Measurements from ENCODE around the gene S100A13. TPM values are rescaled to one million over a fixed set of nuclear protein-coding genes. Genes with fewer than 3 reads are reported as not detected.
A peak's percentile ranks its signal among the peaks of the same experiment; 100 is the strongest.

Gene S100A13
- total and polyA plus RNA-seq, 2 donors (not counting 1 experiment from before 2014, with no cell fraction given): 172 to 399 TPM

DNA sequence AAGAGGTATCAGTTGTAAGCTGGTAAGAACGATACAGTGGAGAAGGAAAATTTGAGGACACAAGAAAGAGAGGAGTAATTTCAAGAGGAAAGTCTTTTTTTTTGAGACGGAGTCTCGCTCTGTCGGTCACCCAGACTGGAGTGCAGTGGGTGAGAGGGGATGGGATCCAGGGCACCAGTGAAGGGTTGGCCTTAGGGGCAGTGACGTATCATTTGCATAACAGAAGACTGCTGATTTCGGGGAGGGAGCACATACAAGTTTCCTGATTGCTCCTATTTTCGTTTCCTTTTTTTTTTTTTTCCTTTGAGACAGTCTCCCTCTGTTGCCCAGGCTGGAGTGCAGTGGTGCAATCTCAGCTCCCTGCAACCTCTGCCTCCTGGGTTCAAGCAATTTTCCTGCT is 4.2 kb downstream of the S100A13 start:
- H3K4me2 ChIP-seq (ENCODE audit: extremely low read depth, insufficient read depth, low read length): no peak overlapping the region
- H3K36me3 ChIP-seq (ENCODE audit: control insufficient read depth, insufficient read depth, low read length): peaks cover 6% of the 10 kb centered on the region
- peaks cover 18% of the 10 kb centered on the region for H3K79me2 ChIP-seq (ENCODE audit: control insufficient read depth, insufficient read depth, low read length)

DNA sequence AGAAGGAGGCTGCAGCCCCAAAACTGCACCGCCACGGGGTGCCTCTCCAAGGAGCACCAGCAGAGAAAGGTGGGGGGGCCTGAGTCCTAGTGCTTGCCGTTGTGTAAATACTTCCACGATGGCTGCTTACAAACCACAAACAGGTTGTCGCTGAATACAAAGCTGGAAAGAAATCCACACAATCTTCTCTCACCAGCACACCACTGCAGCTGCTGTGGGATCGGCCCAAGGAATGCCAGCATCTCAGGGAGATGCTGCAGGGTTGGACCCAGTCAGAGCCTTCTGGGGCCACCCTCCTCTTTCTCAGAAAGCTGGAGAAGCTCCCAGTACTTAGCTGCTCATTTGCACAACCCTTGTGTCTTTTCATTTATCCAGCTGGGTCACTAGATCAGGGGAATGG is 8.1 kb downstream of the S100A13 start:
- Histone ChIP-seq H3K4me3 (replicated peaks in 1 of 4; ENCODE audit: control extremely low read depth in 1 of 4, insufficient read depth in 1 of 4, low read depth in 3 of 4, low read length in 4 of 4) (no peak overlapping the region), H3K79me2 (ENCODE audit: control insufficient read depth, insufficient read depth, low read length) (peaks cover 2% of the 10 kb centered on the region), H3K27me3 (ENCODE audit: control insufficient read depth, insufficient read depth, low read length) (no peaks in the 10 kb centered on the region), H3K4me2 (ENCODE audit: extremely low read depth, insufficient read depth, low read length) (no peak overlapping the region), H4K20me1 (ENCODE audit: control insufficient read depth, extremely low read depth, insufficient read depth, low read length) (no peaks in the 10 kb centered on the region), H3K9ac (ENCODE audit: insufficient read depth, low read length) (no peak overlapping the region), H3K36me3 (ENCODE audit: control insufficient read depth, insufficient read depth, low read length) (peaks cover 3% of the 10 kb centered on the region), H2AFZ (ENCODE audit: low read length) (no peak overlapping the region), H3K27ac (ENCODE audit: insufficient read depth, low read length) (no peak overlapping the region), H3K9me3 (ENCODE audit: control insufficient read depth, insufficient read depth, low read depth, low read length) (no peaks in the 10 kb centered on the region), H3K4me1 (ENCODE audit: control insufficient read depth, extremely low read depth, insufficient read depth, low read length) (peaks cover 7% of the 10 kb centered on the region)
- TF ChIP-seq, protein P1, sequence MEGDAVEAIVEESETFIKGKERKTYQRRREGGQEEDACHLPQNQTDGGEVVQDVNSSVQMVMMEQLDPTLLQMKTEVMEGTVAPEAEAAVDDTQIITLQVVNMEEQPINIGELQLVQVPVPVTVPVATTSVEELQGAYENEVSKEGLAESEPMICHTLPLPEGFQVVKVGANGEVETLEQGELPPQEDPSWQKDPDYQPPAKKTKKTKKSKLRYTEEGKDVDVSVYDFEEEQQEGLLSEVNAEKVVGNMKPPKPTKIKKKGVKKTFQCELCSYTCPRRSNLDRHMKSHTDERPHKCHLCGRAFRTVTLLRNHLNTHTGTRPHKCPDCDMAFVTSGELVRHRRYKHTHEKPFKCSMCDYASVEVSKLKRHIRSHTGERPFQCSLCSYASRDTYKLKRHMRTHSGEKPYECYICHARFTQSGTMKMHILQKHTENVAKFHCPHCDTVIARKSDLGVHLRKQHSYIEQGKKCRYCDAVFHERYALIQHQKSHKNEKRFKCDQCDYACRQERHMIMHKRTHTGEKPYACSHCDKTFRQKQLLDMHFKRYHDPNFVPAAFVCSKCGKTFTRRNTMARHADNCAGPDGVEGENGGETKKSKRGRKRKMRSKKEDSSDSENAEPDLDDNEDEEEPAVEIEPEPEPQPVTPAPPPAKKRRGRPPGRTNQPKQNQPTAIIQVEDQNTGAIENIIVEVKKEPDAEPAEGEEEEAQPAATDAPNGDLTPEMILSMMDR (conservative IDR thresholded peaks at IDR 0.05 in 1 of 2, IDR thresholded peaks at IDR 0.05 in 1 of 2; ENCODE audit: low read depth in 1 of 2, low read length in 2 of 2): no peak
- TF ChIP-seq EZH2 (IDR thresholded peaks at IDR 0.05; ENCODE audit: low read length, missing control alignments): no peak
- DNase-seq (ENCODE audit: low read depth in 2 of 2): no peak

More for the DNA sequence above, 4.2 kb downstream of the S100A13 start:
- no peak overlapping the region for H3K4me3 ChIP-seq (replicated peaks in 1 of 4; ENCODE audit: control extremely low read depth in 1 of 4, insufficient read depth in 1 of 4, low read depth in 3 of 4, low read length in 4 of 4)
- no peak overlapping the region for H3K9ac ChIP-seq (ENCODE audit: insufficient read depth, low read length)
- TF ChIP-seq, protein P1 (conservative IDR thresholded peaks at IDR 0.05 in 1 of 2, IDR thresholded peaks at IDR 0.05 in 1 of 2; ENCODE audit: low read depth in 1 of 2, low read length in 2 of 2): no peak
- no peak for TF ChIP-seq EZH2 (IDR thresholded peaks at IDR 0.05; ENCODE audit: low read length, missing control alignments)
- no peak overlapping the region for H2AFZ ChIP-seq (ENCODE audit: low read length)
- no peak for DNase-seq (ENCODE audit: low read depth in 2 of 2)
- no peak overlapping the region for H3K27ac ChIP-seq (ENCODE audit: insufficient read depth, low read length)
- no peaks in the 10 kb centered on the region for H3K27me3 ChIP-seq (ENCODE audit: control insufficient read depth, insufficient read depth, low read length)
- H4K20me1 ChIP-seq (ENCODE audit: control insufficient read depth, extremely low read depth, insufficient read depth, low read length): no peaks in the 10 kb centered on the region
- no peaks in the 10 kb centered on the region for H3K9me3 ChIP-seq (ENCODE audit: control insufficient read depth, insufficient read depth, low read depth, low read length)
- peaks cover 2% of the 10 kb centered on the region for H3K4me1 ChIP-seq (ENCODE audit: control insufficient read depth, extremely low read depth, insufficient read depth, low read length)

DNA sequence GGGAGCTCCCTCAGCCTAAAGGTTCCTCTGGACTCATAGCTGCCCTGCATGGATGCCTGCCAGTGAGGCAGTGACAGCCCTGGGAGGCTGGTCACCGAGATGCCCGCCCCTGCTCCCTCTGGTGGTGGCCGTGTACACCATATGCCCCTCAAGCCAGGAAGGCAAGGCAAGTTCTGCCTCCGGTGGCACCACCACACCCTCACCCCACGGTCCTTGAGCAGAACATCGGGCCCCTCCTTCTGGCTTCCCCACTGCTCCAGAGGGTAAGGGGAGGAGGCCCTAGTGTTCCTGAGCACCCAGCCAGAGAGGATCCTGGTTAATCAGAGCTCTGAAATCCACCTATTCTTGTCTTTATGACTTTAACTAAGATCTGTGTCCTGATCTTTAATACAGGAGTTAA is 9.6 kb downstream of the S100A13 start:
- Histone ChIP-seq H3K4me3 (replicated peaks in 1 of 4; ENCODE audit: control extremely low read depth in 1 of 4, insufficient read depth in 1 of 4, low read depth in 3 of 4, low read length in 4 of 4) (no peak overlapping the region), H3K36me3 (ENCODE audit: control insufficient read depth, insufficient read depth, low read length) (peaks cover 3% of the 10 kb centered on the region), H3K4me1 (ENCODE audit: control insufficient read depth, extremely low read depth, insufficient read depth, low read length) (peaks cover 9% of the 10 kb centered on the region), H3K4me2 (ENCODE audit: extremely low read depth, insufficient read depth, low read length) (peak overlapping the region; percentile 26), H3K27me3 (ENCODE audit: control insufficient read depth, insufficient read depth, low read length) (no peaks in the 10 kb centered on the region), H4K20me1 (ENCODE audit: control insufficient read depth, extremely low read depth, insufficient read depth, low read length) (no peaks in the 10 kb centered on the region), H2AFZ (ENCODE audit: low read length) (no peak overlapping the region), H3K79me2 (ENCODE audit: control insufficient read depth, insufficient read depth, low read length) (peaks cover 7% of the 10 kb centered on the region), H3K9me3 (ENCODE audit: control insufficient read depth, insufficient read depth, low read depth, low read length) (no peaks in the 10 kb centered on the region), H3K27ac (ENCODE audit: insufficient read depth, low read length) (peak overlapping the region; percentile 29), H3K9ac (ENCODE audit: insufficient read depth, low read length) (no peak overlapping the region)
- DNase-seq (ENCODE audit: low read depth in 2 of 2): peak in 1 of 2 donors; percentile 74
- TF ChIP-seq, protein P1 (conservative IDR thresholded peaks at IDR 0.05 in 1 of 2, IDR thresholded peaks at IDR 0.05 in 1 of 2; ENCODE audit: low read depth in 1 of 2, low read length in 2 of 2): peak; percentile 73 to 86
- no peak for TF ChIP-seq EZH2 (IDR thresholded peaks at IDR 0.05; ENCODE audit: low read length, missing control alignments)

Data from fibroblast of lung (primary cell).